WTC11 (cell line): ENCODE measurements around the gene AKR1E2. TPM values are rescaled to one million over a fixed set of nuclear protein-coding genes. Genes with fewer than 3 reads are reported as not detected.

Source experiments
- ATAC-seq: fragments of 200-7000 bp; cut with Tn5 transposase; 2 replicates; pipeline ENCODE4 v1.10.0; 2021; ENCODE audit warnings: mild to moderate bottlenecking, moderate library complexity
- CTCF ChIA-PET: fragments of 300-600 bp; sonication (Branson Sonifier 250); formaldehyde crosslinking; loops from one replicate; lab custom pipeline; 2021; ENCODE audit warnings: antibody characterized with exemption; lab: Charles Lee
- POLR2A ChIA-PET: fragments of 350-600 bp; sonication (Branson Sonifier 250); formaldehyde crosslinking; loops from one replicate; lab custom pipeline; 2021; ENCODE audit warnings: antibody characterized with exemption; lab: Charles Lee
- DNase-seq: peaks from one replicate; pipeline ENCODE4 v3.0.0; 2021; ENCODE audit warnings: low spot score
- H3K27ac Mint-ChIP-seq: 2 replicates; pipeline ENCODE4 v1.8.0; 2021; ENCODE audit warnings: mixed read lengths
- H3K27me3 Mint-ChIP-seq: 2 replicates; pipeline ENCODE4 v1.8.0; 2021; ENCODE audit warnings: low read depth, mild to moderate bottlenecking, moderate library complexity, mixed read lengths
- H3K36me3 Mint-ChIP-seq: 2 replicates; pipeline ENCODE4 v1.8.0; 2021; ENCODE audit warnings: mixed read lengths
- H3K4me1 Mint-ChIP-seq: 2 replicates; pipeline ENCODE4 v1.8.0; 2022; ENCODE audit warnings: mixed read lengths
- H3K4me3 Mint-ChIP-seq: 2 replicates; pipeline ENCODE4 v1.8.0; 2021; ENCODE audit warnings: mild to moderate bottlenecking, moderate library complexity, mixed read lengths
- H3K9me3 Mint-ChIP-seq: 2 replicates; pipeline ENCODE4 v1.8.0; 2021; ENCODE audit warnings: mixed read lengths
- ATF1 ChIP-seq: sonication (generic); formaldehyde crosslinking; IDR thresholded peaks from 2 replicates; pipeline ENCODE4 v1.8.1; 2023; ENCODE audit warnings: mild to moderate bottlenecking, moderate library complexity, missing genetic modification reagents
- CBFB ChIP-seq: sonication (generic); formaldehyde crosslinking; IDR thresholded peaks from 2 replicates; pipeline ENCODE4 v1.8.1; 2022; ENCODE audit warnings: mild to moderate bottlenecking, low read depth, missing genetic modification reagents
- ELF4 ChIP-seq: sonication (generic); formaldehyde crosslinking; IDR thresholded peaks from 2 replicates; pipeline ENCODE4 v1.8.1; 2022; ENCODE audit warnings: low read depth, mild to moderate bottlenecking, moderate library complexity, missing genetic modification reagents
- ESRRA ChIP-seq: sonication (generic); formaldehyde crosslinking; IDR thresholded peaks from 2 replicates; pipeline ENCODE4 v1.8.1; 2022; ENCODE audit warnings: mild to moderate bottlenecking, missing genetic modification reagents, borderline replicate concordance
- ETV6 ChIP-seq: sonication (generic); formaldehyde crosslinking; IDR thresholded peaks from 2 replicates; pipeline ENCODE4 v1.8.1; 2022; ENCODE audit warnings: mild to moderate bottlenecking, missing genetic modification reagents
- FOXP1 ChIP-seq: sonication (generic); formaldehyde crosslinking; IDR thresholded peaks from 2 replicates; pipeline ENCODE4 v1.8.0; 2022; ENCODE audit warnings: missing genetic modification reagents, mild to moderate bottlenecking, moderate library complexity, borderline replicate concordance
- GABPB1 ChIP-seq: sonication (generic); formaldehyde crosslinking; IDR thresholded peaks from 2 replicates; pipeline ENCODE4 v1.8.1; 2023; ENCODE audit warnings: mild to moderate bottlenecking, missing genetic modification reagents
- KAT7 ChIP-seq: sonication (generic); formaldehyde crosslinking; IDR thresholded peaks from 2 replicates; pipeline ENCODE4 v1.8.1; 2023; ENCODE audit warnings: missing genetic modification reagents, mild to moderate bottlenecking, borderline replicate concordance
- NFATC4 ChIP-seq: fragments of 250-450 bp; sonication (Bioruptor Pico); IDR thresholded peaks from 2 replicates; pipeline ENCODE4 v1.9.0; 2021; ENCODE audit warnings: mild to moderate bottlenecking
- ZNF219 ChIP-seq: sonication (generic); formaldehyde crosslinking; IDR thresholded peaks from 2 replicates; pipeline ENCODE4 v1.8.0; 2023; ENCODE audit warnings: missing genetic modification reagents, mild to moderate bottlenecking, borderline replicate concordance
- ZNF232 ChIP-seq: sonication (generic); formaldehyde crosslinking; IDR thresholded peaks from 2 replicates; pipeline ENCODE4 v1.8.0; 2022; ENCODE audit warnings: mild to moderate bottlenecking, missing genetic modification reagents
- ZNF317 ChIP-seq: sonication (generic); formaldehyde crosslinking; IDR thresholded peaks from 2 replicates; pipeline ENCODE4 v1.8.1; 2023; ENCODE audit warnings: low read depth, mild to moderate bottlenecking, moderate library complexity, missing genetic modification reagents, borderline replicate concordance
- ZNF416 ChIP-seq: fragments of 250-450 bp; sonication (Bioruptor Pico); IDR thresholded peaks from 2 replicates; pipeline ENCODE4 v1.9.0; 2021; ENCODE audit warnings: mild to moderate bottlenecking, inconsistent platforms
- ZNF423 ChIP-seq: fragments of 250-450 bp; sonication (Bioruptor Pico); IDR thresholded peaks from 2 replicates; pipeline ENCODE4 v2.1.2; 2022; ENCODE audit warnings: mild to moderate bottlenecking, moderate library complexity
- ZNF671 ChIP-seq: fragments of 250-450 bp; sonication (Bioruptor Pico); IDR thresholded peaks from 2 replicates; pipeline ENCODE4 v1.8.0; 2021; ENCODE audit warnings: mild to moderate bottlenecking
- total RNA-seq: library from RNA; stranded (reverse); gene quantifications from 3 replicates; pipeline ENCODE4 v1.2.3, GENCODE V29; 2021
- TF ChIP-seq, protein P1 (sequence below): sonication (generic); formaldehyde crosslinking; IDR thresholded peaks from 2 replicates; pipeline ENCODE4 v1.8.1; 2023; ENCODE audit warnings: mild to moderate bottlenecking, missing genetic modification reagents
- TF ChIP-seq, protein P2 (sequence below): sonication (generic); formaldehyde crosslinking; IDR thresholded peaks from 2 replicates; pipeline ENCODE4 v1.8.0; 2022; ENCODE audit warnings: mild to moderate bottlenecking, missing genetic modification reagents
- TF ChIP-seq, protein P3 (sequence below): sonication (generic); formaldehyde crosslinking; IDR thresholded peaks from 2 replicates; pipeline ENCODE4 v1.8.1; 2023; ENCODE audit warnings: mild to moderate bottlenecking, missing genetic modification reagents, borderline replicate concordance
- TF ChIP-seq, protein P4 (sequence below): sonication (generic); formaldehyde crosslinking; IDR thresholded peaks from 2 replicates; pipeline ENCODE4 v1.8.0; 2022; ENCODE audit warnings: mild to moderate bottlenecking, missing genetic modification reagents
- TF ChIP-seq, protein P5 (sequence below): sonication (generic); formaldehyde crosslinking; IDR thresholded peaks from 2 replicates; pipeline ENCODE4 v1.8.1; 2022; ENCODE audit warnings: mild to moderate bottlenecking, moderate library complexity, missing genetic modification reagents
- TF ChIP-seq, protein P6 (sequence below): sonication (generic); formaldehyde crosslinking; IDR thresholded peaks from 2 replicates; pipeline ENCODE4 v1.8.0; 2023; ENCODE audit warnings: mild to moderate bottlenecking, missing genetic modification reagents

The AKR1E2 gene
- total RNA-seq, 1 experiment from 2014 or later: 1.7 TPM

DNA sequence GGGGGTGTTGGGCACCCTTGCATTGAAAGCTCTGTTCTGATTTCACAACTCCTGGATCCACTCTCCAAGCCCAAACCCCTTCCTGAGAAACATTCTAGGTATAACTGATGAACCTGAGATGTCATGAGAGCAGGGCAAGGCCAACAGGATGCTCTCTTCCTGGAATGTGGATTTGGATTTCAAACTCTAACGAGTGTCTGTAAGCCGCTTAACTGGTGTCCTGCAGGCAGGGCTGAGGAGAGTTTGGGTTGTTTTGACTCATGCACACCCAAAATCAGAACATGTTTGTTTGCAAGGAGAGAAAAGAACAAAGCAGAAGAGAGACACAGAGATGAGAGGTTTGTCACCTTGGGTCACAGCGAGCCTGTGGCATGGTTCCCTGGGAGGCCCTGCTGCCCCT, 24.6 kb upstream of the AKR1E2 start:
- Mint-ChIP-seq H3K9me3 (no peaks in the 10 kb centered on the region), H3K4me1 (peaks cover 4% of the 10 kb centered on the region; the same call in 1 of the 2 replicates), H3K27ac (no peak overlapping the region), H3K27me3 (no peaks in the 10 kb centered on the region; the same call in 1 of the 2 replicates), H3K4me3 (no peak overlapping the region), H3K36me3 (no peaks in the 10 kb centered on the region)
- ChIA-PET CTCF (no interaction called here), POLR2A (no interaction called here)
- TF ChIP-seq CBFB (CRISPR knock-in tag): no peak
- TF ChIP-seq ELF4: no peak
- DNase-seq: no peak
- peak; percentile 69 for ATAC-seq

DNA sequence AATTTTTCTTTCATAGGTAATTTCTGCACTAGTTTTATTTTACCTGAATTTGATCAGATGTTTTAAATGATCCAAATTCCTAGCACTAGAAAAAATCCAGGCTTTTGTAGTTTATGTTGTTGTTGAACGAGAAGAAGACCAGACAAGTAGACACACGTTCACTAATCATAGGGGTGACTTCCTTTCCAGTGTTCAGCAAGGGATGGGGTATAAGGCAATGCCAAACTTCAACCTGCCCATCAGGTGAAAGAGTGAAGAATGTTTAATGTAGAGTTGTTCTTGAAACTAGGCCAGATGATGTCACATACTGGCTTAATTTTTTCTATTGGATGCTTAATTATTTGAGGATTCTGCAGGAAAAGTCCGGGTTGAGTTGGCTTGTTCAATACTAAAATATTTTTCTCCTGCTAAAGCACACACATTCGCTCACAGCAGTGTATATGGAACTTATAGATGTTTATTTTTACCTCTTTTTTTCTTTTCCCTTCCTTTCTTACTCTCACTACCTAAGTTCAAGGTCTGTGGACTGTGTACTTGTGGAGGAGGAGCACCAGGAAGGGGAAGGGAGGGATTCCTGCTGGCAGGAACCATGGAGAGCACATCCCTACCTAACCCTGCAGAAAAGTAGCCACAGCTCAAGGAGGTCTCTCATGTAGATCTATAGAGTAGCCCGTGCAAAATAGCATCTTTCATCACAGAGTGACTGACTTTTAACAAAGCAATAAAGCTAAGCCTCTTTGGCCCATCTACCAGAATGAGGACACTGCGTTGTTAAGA, 23.1 kb upstream of the AKR1E2 start:
- DNase-seq (no peak), ATAC-seq (no peak)
- Mint-ChIP-seq H3K36me3 (no peaks in the 10 kb centered on the region), H3K27me3 (no peaks in the 10 kb centered on the region; the same call in 1 of the 2 replicates), H3K9me3 (peaks cover 4% of the 10 kb centered on the region; the same call in 1 of the 2 replicates), H3K27ac (no peak overlapping the region), H3K4me1 (peaks cover 5% of the 10 kb centered on the region), H3K4me3 (no peak overlapping the region)
- ChIA-PET CTCF (interaction anchor here (2.2 kb wide), 1 partner anchor 12 kb away, joined by 10 read pairs; no protein-coding TSS in a partner anchor), POLR2A (no interaction called here)
- TF ChIP-seq, protein P1, sequence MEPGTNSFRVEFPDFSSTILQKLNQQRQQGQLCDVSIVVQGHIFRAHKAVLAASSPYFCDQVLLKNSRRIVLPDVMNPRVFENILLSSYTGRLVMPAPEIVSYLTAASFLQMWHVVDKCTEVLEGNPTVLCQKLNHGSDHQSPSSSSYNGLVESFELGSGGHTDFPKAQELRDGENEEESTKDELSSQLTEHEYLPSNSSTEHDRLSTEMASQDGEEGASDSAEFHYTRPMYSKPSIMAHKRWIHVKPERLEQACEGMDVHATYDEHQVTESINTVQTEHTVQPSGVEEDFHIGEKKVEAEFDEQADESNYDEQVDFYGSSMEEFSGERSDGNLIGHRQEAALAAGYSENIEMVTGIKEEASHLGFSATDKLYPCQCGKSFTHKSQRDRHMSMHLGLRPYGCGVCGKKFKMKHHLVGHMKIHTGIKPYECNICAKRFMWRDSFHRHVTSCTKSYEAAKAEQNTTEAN (CRISPR knock-in tag): no peak
- TF ChIP-seq, protein P2, sequence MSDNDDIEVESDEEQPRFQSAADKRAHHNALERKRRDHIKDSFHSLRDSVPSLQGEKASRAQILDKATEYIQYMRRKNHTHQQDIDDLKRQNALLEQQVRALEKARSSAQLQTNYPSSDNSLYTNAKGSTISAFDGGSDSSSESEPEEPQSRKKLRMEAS (CRISPR knock-in tag): no peak
- TF ChIP-seq, protein P3, sequence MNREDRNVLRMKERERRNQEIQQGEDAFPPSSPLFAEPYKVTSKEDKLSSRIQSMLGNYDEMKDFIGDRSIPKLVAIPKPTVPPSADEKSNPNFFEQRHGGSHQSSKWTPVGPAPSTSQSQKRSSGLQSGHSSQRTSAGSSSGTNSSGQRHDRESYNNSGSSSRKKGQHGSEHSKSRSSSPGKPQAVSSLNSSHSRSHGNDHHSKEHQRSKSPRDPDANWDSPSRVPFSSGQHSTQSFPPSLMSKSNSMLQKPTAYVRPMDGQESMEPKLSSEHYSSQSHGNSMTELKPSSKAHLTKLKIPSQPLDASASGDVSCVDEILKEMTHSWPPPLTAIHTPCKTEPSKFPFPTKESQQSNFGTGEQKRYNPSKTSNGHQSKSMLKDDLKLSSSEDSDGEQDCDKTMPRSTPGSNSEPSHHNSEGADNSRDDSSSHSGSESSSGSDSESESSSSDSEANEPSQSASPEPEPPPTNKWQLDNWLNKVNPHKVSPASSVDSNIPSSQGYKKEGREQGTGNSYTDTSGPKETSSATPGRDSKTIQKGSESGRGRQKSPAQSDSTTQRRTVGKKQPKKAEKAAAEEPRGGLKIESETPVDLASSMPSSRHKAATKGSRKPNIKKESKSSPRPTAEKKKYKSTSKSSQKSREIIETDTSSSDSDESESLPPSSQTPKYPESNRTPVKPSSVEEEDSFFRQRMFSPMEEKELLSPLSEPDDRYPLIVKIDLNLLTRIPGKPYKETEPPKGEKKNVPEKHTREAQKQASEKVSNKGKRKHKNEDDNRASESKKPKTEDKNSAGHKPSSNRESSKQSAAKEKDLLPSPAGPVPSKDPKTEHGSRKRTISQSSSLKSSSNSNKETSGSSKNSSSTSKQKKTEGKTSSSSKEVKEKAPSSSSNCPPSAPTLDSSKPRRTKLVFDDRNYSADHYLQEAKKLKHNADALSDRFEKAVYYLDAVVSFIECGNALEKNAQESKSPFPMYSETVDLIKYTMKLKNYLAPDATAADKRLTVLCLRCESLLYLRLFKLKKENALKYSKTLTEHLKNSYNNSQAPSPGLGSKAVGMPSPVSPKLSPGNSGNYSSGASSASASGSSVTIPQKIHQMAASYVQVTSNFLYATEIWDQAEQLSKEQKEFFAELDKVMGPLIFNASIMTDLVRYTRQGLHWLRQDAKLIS (CRISPR knock-in tag): no peak
- TF ChIP-seq ZNF671 (no peak), ESRRA (no peak), ZNF219 (CRISPR knock-in tag) (no peak), ETV6 (CRISPR knock-in tag) (no peak), ZNF317 (CRISPR knock-in tag) (no peak), FOXP1 (CRISPR knock-in tag) (no peak), ZNF423 (CRISPR knock-in tag) (no peak), ZNF232 (CRISPR knock-in tag) (no peak), NFATC4 (no peak), GABPB1 (no peak), ELF4 (no peak), ZNF416 (CRISPR knock-in tag) (no peak), KAT7 (CRISPR knock-in tag) (no peak), ATF1 (no peak)
- TF ChIP-seq, protein P4, sequence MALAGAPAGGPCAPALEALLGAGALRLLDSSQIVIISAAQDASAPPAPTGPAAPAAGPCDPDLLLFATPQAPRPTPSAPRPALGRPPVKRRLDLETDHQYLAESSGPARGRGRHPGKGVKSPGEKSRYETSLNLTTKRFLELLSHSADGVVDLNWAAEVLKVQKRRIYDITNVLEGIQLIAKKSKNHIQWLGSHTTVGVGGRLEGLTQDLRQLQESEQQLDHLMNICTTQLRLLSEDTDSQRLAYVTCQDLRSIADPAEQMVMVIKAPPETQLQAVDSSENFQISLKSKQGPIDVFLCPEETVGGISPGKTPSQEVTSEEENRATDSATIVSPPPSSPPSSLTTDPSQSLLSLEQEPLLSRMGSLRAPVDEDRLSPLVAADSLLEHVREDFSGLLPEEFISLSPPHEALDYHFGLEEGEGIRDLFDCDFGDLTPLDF: no peak
- TF ChIP-seq, protein P5, sequence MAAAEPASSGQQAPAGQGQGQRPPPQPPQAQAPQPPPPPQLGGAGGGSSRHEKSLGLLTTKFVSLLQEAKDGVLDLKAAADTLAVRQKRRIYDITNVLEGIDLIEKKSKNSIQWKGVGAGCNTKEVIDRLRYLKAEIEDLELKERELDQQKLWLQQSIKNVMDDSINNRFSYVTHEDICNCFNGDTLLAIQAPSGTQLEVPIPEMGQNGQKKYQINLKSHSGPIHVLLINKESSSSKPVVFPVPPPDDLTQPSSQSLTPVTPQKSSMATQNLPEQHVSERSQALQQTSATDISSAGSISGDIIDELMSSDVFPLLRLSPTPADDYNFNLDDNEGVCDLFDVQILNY (CRISPR knock-in tag): no peak
- TF ChIP-seq, protein P6, sequence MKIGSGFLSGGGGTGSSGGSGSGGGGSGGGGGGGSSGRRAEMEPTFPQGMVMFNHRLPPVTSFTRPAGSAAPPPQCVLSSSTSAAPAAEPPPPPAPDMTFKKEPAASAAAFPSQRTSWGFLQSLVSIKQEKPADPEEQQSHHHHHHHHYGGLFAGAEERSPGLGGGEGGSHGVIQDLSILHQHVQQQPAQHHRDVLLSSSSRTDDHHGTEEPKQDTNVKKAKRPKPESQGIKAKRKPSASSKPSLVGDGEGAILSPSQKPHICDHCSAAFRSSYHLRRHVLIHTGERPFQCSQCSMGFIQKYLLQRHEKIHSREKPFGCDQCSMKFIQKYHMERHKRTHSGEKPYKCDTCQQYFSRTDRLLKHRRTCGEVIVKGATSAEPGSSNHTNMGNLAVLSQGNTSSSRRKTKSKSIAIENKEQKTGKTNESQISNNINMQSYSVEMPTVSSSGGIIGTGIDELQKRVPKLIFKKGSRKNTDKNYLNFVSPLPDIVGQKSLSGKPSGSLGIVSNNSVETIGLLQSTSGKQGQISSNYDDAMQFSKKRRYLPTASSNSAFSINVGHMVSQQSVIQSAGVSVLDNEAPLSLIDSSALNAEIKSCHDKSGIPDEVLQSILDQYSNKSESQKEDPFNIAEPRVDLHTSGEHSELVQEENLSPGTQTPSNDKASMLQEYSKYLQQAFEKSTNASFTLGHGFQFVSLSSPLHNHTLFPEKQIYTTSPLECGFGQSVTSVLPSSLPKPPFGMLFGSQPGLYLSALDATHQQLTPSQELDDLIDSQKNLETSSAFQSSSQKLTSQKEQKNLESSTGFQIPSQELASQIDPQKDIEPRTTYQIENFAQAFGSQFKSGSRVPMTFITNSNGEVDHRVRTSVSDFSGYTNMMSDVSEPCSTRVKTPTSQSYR (CRISPR knock-in tag): no peak
